ENCODE measurements around the gene INSRR. TPM values are rescaled to one million over a fixed set of nuclear protein-coding genes. Genes with fewer than 3 reads are reported as not detected.

The INSRR gene
- total and polyA plus RNA-seq, 2 of the 8 experiments (the other 6 are each of a cell fraction or from before 2014, with no cell fraction given): 0.02 TPM; not detected in 1

- CTCF ChIA-PET (ENCODE audit: partially characterized antibody): interaction anchor here (1.9 to 31.4 kb wide), 5 partner anchors 7 to 68 kb away, joined by 4 to 719 read pairs (median 240); partner anchors contain the start of genes INSRR, LRRC71, NTRK1 and PEAR1
- TF ChIP-seq SIRT6 (IDR thresholded peaks at IDR 0.05; ENCODE audit: low read length) (no peak), BRCA1 (IDR thresholded peaks at IDR 0.05; ENCODE audit: low read depth, low read length) (no peak), USF2 (IDR thresholded peaks at IDR 0.05; ENCODE audit: low read length) (no peak), BACH1 (IDR thresholded peaks at IDR 0.05; ENCODE audit: low read length) (no peak), SP2 (IDR thresholded peaks at IDR 0.05; ENCODE audit: low read length) (no peak), RAD21 (IDR thresholded peaks at IDR 0.05 in 1 of 2, conservative IDR thresholded peaks at IDR 0.05 in 1 of 2; ENCODE audit: low read depth in 2 of 2, low read length in 2 of 2) (no peak), TCF12 (IDR thresholded peaks at IDR 0.05; ENCODE audit: low read depth, low read length) (no peak), ZNF274 (IDR thresholded peaks at IDR 0.05; ENCODE audit: borderline replicate concordance, extremely low read depth, low read length) (no peak), RFX5 (IDR thresholded peaks at IDR 0.05; ENCODE audit: borderline replicate concordance, low read depth, low read length) (no peak), ATF3 (IDR thresholded peaks at IDR 0.05; ENCODE audit: insufficient read depth, low read depth, low read length) (no peak), EP300 (IDR thresholded peaks at IDR 0.05; ENCODE audit: borderline replicate concordance in 1 of 2, low read depth in 2 of 2, low read length in 2 of 2) (no peak)
Measured at GRCh38 chr1:156882543-156882942, 23.6 kb upstream of the INSRR start.

More at GRCh38 chr1:156882543-156882942, 23.6 kb upstream of the INSRR start:
- POLR2A ChIA-PET (ENCODE audit: partially characterized antibody): interaction anchor here (0.5 kb wide), 1 partner anchor 196 kb away, joined by 3 read pairs; no protein-coding TSS in a partner anchor
- Histone ChIP-seq H3K4me1 (replicated peaks in 1 of 4; ENCODE audit: control insufficient read depth in 3 of 4, insufficient read depth in 4 of 4, low read length in 3 of 4) (peaks cover 7 to 32% (median 13%) of the 10 kb centered on the region in 4 experiments), H2BK20ac (ENCODE audit: low read length) (no peak overlapping the region), H3K27me3 (replicated peaks in 1 of 4; ENCODE audit: control insufficient read depth in 3 of 4, extremely low read depth in 1 of 4, insufficient read depth in 3 of 4, low read length in 3 of 4) (peaks cover 0 to 31% (median 23%) of the 10 kb centered on the region in 4 experiments; a peak in 6 of 7 replicates), H3K9ac (replicated peaks in 1 of 4; ENCODE audit: extremely low read depth in 1 of 4, low read depth in 3 of 4, low read length in 3 of 4) (no peak overlapping the region), H4K20me1 (replicated peaks in 1 of 2; ENCODE audit: control insufficient read depth in 1 of 2, insufficient read depth in 2 of 2, low read length in 2 of 2) (peaks cover 0 to 3% of the 10 kb centered on the region in 2 experiments), H4K91ac (replicated peaks; ENCODE audit: insufficient read length, low read length) (no peak overlapping the region), H4K8ac (ENCODE audit: extremely low read depth, insufficient read depth, low read length) (no peak overlapping the region), H4K5ac (ENCODE audit: insufficient read length, low read depth, low read length) (no peak overlapping the region), H2AFZ (ENCODE audit: low read length) (no peak overlapping the region), H3K4ac (replicated peaks; ENCODE audit: insufficient read length, low read depth, low read length) (no peak overlapping the region), H3K79me1 (ENCODE audit: low read depth, low read length) (no peaks in the 10 kb centered on the region), H2BK120ac (replicated peaks; ENCODE audit: low read depth, low read length) (no peak overlapping the region), H2AK5ac (ENCODE audit: low read depth, low read length) (peak overlapping the region; percentile 49; the same call in 1 of the 2 replicates), H3K14ac (ENCODE audit: insufficient read length) (no peak overlapping the region), H2BK12ac (ENCODE audit: low read depth, low read length) (0 out of 2 replicates have a peak overlapping the region, but pooled peaks have one; percentile 60), H2BK15ac (ENCODE audit: low read length) (peak overlapping the region; percentile 34; the same call in 1 of the 2 replicates), H3K79me2 (ENCODE audit: control insufficient read depth in 1 of 2, insufficient read depth in 2 of 2, low read length in 2 of 2) (no peaks in the 10 kb centered on the region), H3K4me3 (ENCODE audit: extremely low read depth in 1 of 4, insufficient read depth in 2 of 4, low read depth in 3 of 4, low read length in 4 of 4) (no peak overlapping the region), H3K23me2 (ENCODE audit: low read depth, low read length) (0 out of 2 replicates have a peak, but pooled peaks cover 2% of the 10 kb centered on the region), H3K56ac (replicated peaks; ENCODE audit: insufficient read length, low read depth, low read length) (no peak overlapping the region), H3K23ac (ENCODE audit: insufficient read length) (no peak overlapping the region), H3K36me3 (ENCODE audit: control insufficient read depth in 2 of 4, insufficient read depth in 4 of 4, low read length in 3 of 4) (no peaks in the 10 kb centered on the region), H3K27ac (ENCODE audit: low read depth, low read length) (no peak overlapping the region), H3K18ac (ENCODE audit: extremely low read depth, low read length) (no peak overlapping the region), H3K4me2 (ENCODE audit: insufficient read depth in 1 of 2, low read depth in 2 of 2, low read length in 2 of 2) (no peak overlapping the region), H2BK5ac (ENCODE audit: low read depth, low read length) (peak overlapping the region; percentile 37; the same call in 1 of the 2 replicates), H3K9me3 (ENCODE audit: insufficient read depth in 2 of 2, low read depth in 1 of 2, low read length in 1 of 2) (no peaks in the 10 kb centered on the region)
- WGBS, 2 experiments (ENCODE audit: extremely low coverage in 1 of 2, insufficient coverage in 1 of 2, insufficient read length in 1 of 2, insufficient replicate concordance in 2 of 2, low coverage in 1 of 2, low lambda C conversion rate in 2 of 2, missing lambda C conversion rate in 1 of 2): 83% methylated on average over 3 of the region's 3 CpGs; no CpG with 5 or more reads in 1 of the 2 experiments
- DNase-seq (ENCODE audit: low read depth in 1 of 2, low spot score in 2 of 2): no peak
- FAIRE-seq: no peak
